ENCODE measurements around the gene RNASE9. TPM values are rescaled to one million over a fixed set of nuclear protein-coding genes. Genes with fewer than 3 reads are reported as not detected.
"Not testable (repeated sequence)": the region's sequence is repeated elsewhere in the genome, so short reads cannot be mapped to it uniquely, and the experiment has no call there.

The RNASE9 gene
- total RNA-seq, 3 donors from 2014 or later, result not detected

DNA sequence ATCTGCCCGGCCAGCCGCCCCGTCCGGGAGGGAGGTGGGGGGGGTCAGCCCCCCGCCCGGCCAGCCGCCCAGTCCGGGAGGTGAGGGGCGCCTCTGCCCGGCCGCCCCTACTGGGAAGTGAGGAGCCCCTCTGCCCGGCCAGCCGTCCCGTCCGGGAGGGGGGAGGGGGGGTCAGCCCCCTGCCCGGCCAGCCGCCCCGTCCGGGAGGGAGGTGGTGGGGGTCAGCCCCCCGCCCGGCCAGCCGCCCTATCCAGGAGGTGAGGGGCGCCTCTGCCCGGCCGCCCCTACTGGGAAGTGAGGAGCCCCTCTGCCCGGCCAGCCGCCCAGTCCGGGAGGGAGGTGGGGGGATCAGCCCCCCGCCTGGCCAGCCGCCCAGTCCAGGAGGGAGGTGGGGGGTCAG lies 54.6 kb downstream of the RNASE9 start:
- H3K4me1 ChIP-seq (ENCODE audit: low read depth); DNase-seq; H3K36me3 ChIP-seq (ENCODE audit: low read depth); H3K9me3 ChIP-seq; H3K4me3 ChIP-seq; intact Hi-C loops (cut with DNase I, micrococcal nuclease); ATAC-seq: not testable (repeated sequence)

Other genes starting within 250 kb of the RNASE9 start
- 10 to 100 TPM; 27.6 to 36.0 (median 28.0) TPM for gene CCNB1IP1, start 227.8 kb downstream of the RNASE9 start, total RNA-seq
- gene PARP2, start 217.4 kb downstream of the RNASE9 start, total RNA-seq, result 10 to 100 TPM in 2 of 3 donors, 1 to 10 TPM in 1; 9.3 to 20.1 (median 14.8) TPM
- 100 to 1,000 TPM in 1 of 3 donors, 10 to 100 TPM in 2; 68.7 to 121 (median 85.8) TPM for gene TEP1, start 147.5 kb downstream of the RNASE9 start, total RNA-seq
- gene KLHL33, start 124.9 kb downstream of the RNASE9 start, total RNA-seq, result under 1 TPM; 0.12 to 0.85 (median 0.27) TPM
- gene OSGEP, start 106.2 kb downstream of the RNASE9 start, total RNA-seq, result 10 to 100 TPM; 32.7 to 52.0 (median 35.9) TPM
- gene APEX1, start 105.8 kb downstream of the RNASE9 start, total RNA-seq, result 100 to 1,000 TPM in 1 of 3 donors, 10 to 100 TPM in 2; 83.9 to 115 (median 93.8) TPM
- gene PIP4P1, start 99.6 kb downstream of the RNASE9 start, total RNA-seq, result 10 to 100 TPM; 40.6 to 48.4 (median 45.5) TPM
- gene PNP, start 91.6 kb downstream of the RNASE9 start, total RNA-seq, result 10 to 100 TPM; 38.8 to 74.8 (median 72.8) TPM
- 1 to 10 TPM in 1 of 3 donors, under 1 TPM in 2; 0.60 to 1.0 (median 0.93) TPM for gene RNASE10, start 55.5 kb downstream of the RNASE9 start, total RNA-seq
- not detected for gene RNASE11, start 27.0 kb upstream of the RNASE9 start, total RNA-seq
- not detected for gene RNASE12, start 30.3 kb upstream of the RNASE9 start, total RNA-seq
- gene OR6S1, start 80.6 kb upstream of the RNASE9 start, total RNA-seq, result not detected
- 10 to 100 TPM; 35.9 to 37.4 (median 36.4) TPM for gene RNASE4, start 123.5 kb upstream of the RNASE9 start, total RNA-seq
- gene ANG, start 127.7 kb upstream of the RNASE9 start, total RNA-seq, result 10 to 100 TPM; 25.0 to 50.1 (median 41.0) TPM
- gene EDDM3A, start 184.8 kb upstream of the RNASE9 start, total RNA-seq, result not detected
- gene EDDM3B, start 207.4 kb upstream of the RNASE9 start, total RNA-seq, result not detected
- gene RNASE6, start 220.2 kb upstream of the RNASE9 start, total RNA-seq, result 10 to 100 TPM in 1 of 3 donors, 1 to 10 TPM in 2; 3.3 to 13.7 (median 9.1) TPM
- gene RNASE1, start 241.8 kb upstream of the RNASE9 start, total RNA-seq, result 100 to 1,000 TPM; 105 to 275 (median 203) TPM